GM12878 (cell line): ENCODE measurements around the gene PKP2. TPM values are rescaled to one million over a fixed set of nuclear protein-coding genes. Genes with fewer than 3 reads are reported as not detected.

Experiments used
- ATAC-seq: fragments of 200-7000 bp; cut with Tn5 transposase; 3 replicates; pipeline ENCODE4 v1.9.1; 2020; ENCODE audit warnings: mild to moderate bottlenecking, moderate library complexity
- BruUV-seq: library from RNA; stranded (reverse); fragments of 400-500 nt; replicated peaks from 2 replicates; lab custom pipeline; 2021; lab: Mats Ljungman, UMichigan
- CTCF ChIA-PET: fragments of 300-600 bp; sonication (Branson Sonifier 250); formaldehyde crosslinking; extraction: SDS; loops from one replicate; lab custom pipeline; 2021; ENCODE audit warnings: inconsistent platforms; lab: Yijun Ruan, JAX
- POLR2A ChIA-PET: fragments of 350-600 bp; formaldehyde crosslinking; extraction: SDS; loops from one replicate; lab custom pipeline; 2021; ENCODE audit warnings: inconsistent platforms; lab: Charles Lee
- RAD21 ChIA-PET: fragments of 300-600 bp; sonication (Branson Sonifier 250); formaldehyde crosslinking; loops from one replicate; lab custom pipeline; 2023; ENCODE audit warnings: antibody characterized with exemption; ENCODE audit not compliant: unreplicated experiment; lab: Charles Lee
- SMC1A ChIA-PET: fragments of 300-600 bp; sonication (Branson Sonifier 250); formaldehyde crosslinking; loops from one replicate; lab custom pipeline; 2023; ENCODE audit not compliant: unreplicated experiment, uncharacterized antibody; lab: Charles Lee
- DNase-seq: peaks from one replicate; pipeline ENCODE4 v3.0.0-alpha.2; 2011; ENCODE audit warnings: low read depth, low spot score
- FAIRE-seq: peaks from 3 replicates; lab custom pipeline; 2011; peaks lifted over from hg19 to GRCh38; lab: Jason Lieb, UNC
- H2AFZ ChIP-seq: 2 replicates; pipeline ENCODE4 v1.6.0; 2011; ENCODE audit warnings: low read depth, low read length, control low read depth; ENCODE audit not compliant: control insufficient read depth
- H3K27ac ChIP-seq: 2 replicates; pipeline ENCODE4 v1.5.1; 2011; ENCODE audit warnings: control low read depth; ENCODE audit not compliant: control insufficient read depth, insufficient read depth
- H3K27me3 ChIP-seq, 2 experiments: replicated peaks in 1 of 2; 2 replicates each; pipeline versions ENCODE4 v1.6.0 to v1.6.1; 2011; ENCODE audit warnings: low read length in 1 of 2; ENCODE audit not compliant: control insufficient read depth in 2 of 2, insufficient read depth in 2 of 2
- H3K36me3 ChIP-seq, 2 experiments: 2 replicates each; pipeline ENCODE4 v1.5.1; 2011; ENCODE audit warnings: low read length in 1 of 2; ENCODE audit not compliant: control insufficient read depth in 2 of 2, insufficient read depth in 2 of 2
- H3K4me1 ChIP-seq: 2 replicates; pipeline ENCODE4 v1.6.1; 2011; ENCODE audit warnings: mild to moderate bottlenecking, low read length, moderate library complexity, mixed read lengths; ENCODE audit not compliant: control insufficient read depth, insufficient read depth
- H3K4me2 ChIP-seq: 2 replicates; pipeline ENCODE4 v1.6.0; 2011; ENCODE audit warnings: control low read depth; ENCODE audit not compliant: control insufficient read depth, insufficient read depth
- H3K4me3 ChIP-seq: fragments of 200-600 bp; sonication (generic); 2 replicates; pipeline ENCODE4 v1.5.1; 2016
- H3K79me2 ChIP-seq: 2 replicates; pipeline ENCODE4 v1.6.0; 2011; ENCODE audit warnings: low read length; ENCODE audit not compliant: control insufficient read depth, insufficient read depth
- H3K9ac ChIP-seq: 2 replicates; pipeline ENCODE4 v1.8.0; 2011; ENCODE audit warnings: low read length, control low read depth, mixed read lengths; ENCODE audit not compliant: control insufficient read depth, insufficient read depth
- H3K9me3 ChIP-seq: replicated peaks from 3 replicates; pipeline ENCODE4 v1.5.1; 2011; ENCODE audit warnings: mild to moderate bottlenecking, low read length; ENCODE audit not compliant: control insufficient read depth, insufficient read depth
- H4K20me1 ChIP-seq: 2 replicates; pipeline ENCODE4 v1.6.0; 2011; ENCODE audit not compliant: control insufficient read depth, insufficient read depth
- CBFB ChIP-seq: IDR thresholded peaks from 2 replicates; pipeline ENCODE4 v1.6.1; 2016; ENCODE audit warnings: antibody characterized with exemption, low read depth
- CHD2 ChIP-seq: IDR thresholded peaks from 2 replicates; pipeline ENCODE4 v1.6.1; 2011; ENCODE audit warnings: low read depth, low read length, improper control_type of control experiment, borderline replicate concordance
- MLLT1 ChIP-seq: fragments of 450-650 bp; IDR thresholded peaks from 2 replicates; pipeline ENCODE4 v1.6.1; 2016; ENCODE audit warnings: mild to moderate bottlenecking
- NRF1 ChIP-seq: conservative IDR thresholded peaks from 2 replicates; pipeline ENCODE4 v1.6.1; 2011; ENCODE audit warnings: mild to moderate bottlenecking, low read depth, low read length, improper control_type of control experiment
- PBX3 ChIP-seq: IDR thresholded peaks from 2 replicates; pipeline ENCODE4 v1.6.1; 2011; ENCODE audit warnings: mild to moderate bottlenecking, low read depth, low read length, moderate library complexity; ENCODE audit not compliant: insufficient replicate concordance
- POLR2A ChIP-seq: IDR thresholded peaks from 2 replicates; pipeline ENCODE4 v1.6.1; 2011; ENCODE audit warnings: low read depth, mild to moderate bottlenecking, low read length
- RBBP5 ChIP-seq: fragments of 200-600 bp; sonication (generic); conservative IDR thresholded peaks from 2 replicates; pipeline ENCODE4 v1.6.1; 2016
- RELB ChIP-seq: fragments of 450-650 bp; IDR thresholded peaks from 2 replicates; pipeline ENCODE4 v1.6.1; 2017; ENCODE audit warnings: low read depth, mild to moderate bottlenecking, moderate library complexity
- STAT1 ChIP-seq: fragments of 450-650 bp; conservative IDR thresholded peaks from 2 replicates; pipeline ENCODE4 v1.6.1; 2014; ENCODE audit warnings: antibody characterized with exemption, mild to moderate bottlenecking
- YBX1 ChIP-seq: fragments of 450-650 bp; IDR thresholded peaks from 2 replicates; pipeline ENCODE4 v1.6.1; 2016; ENCODE audit warnings: antibody characterized with exemption
- ZBTB40 ChIP-seq: fragments of 450-650 bp; IDR thresholded peaks from 2 replicates; pipeline ENCODE4 v1.6.1; 2016; ENCODE audit warnings: mild to moderate bottlenecking, moderate library complexity, borderline replicate concordance
- ZNF207 ChIP-seq: fragments of 450-650 bp; IDR thresholded peaks from 2 replicates; pipeline ENCODE4 v1.6.1; 2014; ENCODE audit warnings: antibody characterized with exemption, mild to moderate bottlenecking, borderline replicate concordance
- WGBS: methylation state at CpG from one replicate; pipeline ENCODE4 v1.1.6; 2016; ENCODE audit warnings: low lambda C conversion rate; ENCODE audit not compliant: insufficient replicate concordance, insufficient coverage; ENCODE audit errors: missing lambda C conversion rate; 5-methylcytosine and 5-hydroxymethylcytosine counted together
- in situ Hi-C: fragments of 300-500 bp; cut with MboI; formaldehyde crosslinking; loops from 9 replicates; pipeline ENCODE4 v1.14.3; 2018; ENCODE audit warnings: mixed read lengths
- intact Hi-C: fragments of 100-400 bp; cut with micrococcal nuclease; formaldehyde crosslinking; loops from one replicate; pipeline ENCODE4 v1.14.2; 2022; ENCODE audit not compliant: unreplicated experiment
- polyA plus RNA-seq, 11 experiments: library from polyadenylated mRNA; depleted of rRNA in 4 of 11; unstranded in 6 of 11; stranded (reverse) in 5 of 11; fragments of >200 nt; fragmentation: Nextera tagmentation in 4 of 11; fragmentation: Illumina TruSeq in 1 of 11; extraction: Ambion mirVana in 4 of 11; extraction: Trizol in 1 of 11; gene quantifications; 1 replicate in 1 of 11; 2 replicates in 10 of 11; pipeline versions ENCODE4 v1.2.1 to v1.2.3, GENCODE V29; 2011 to 2016; ENCODE audit warnings: inconsistent platforms in 2 of 11, missing spikeins in 2 of 11, low read depth in 1 of 11
- total RNA-seq, 4 experiments: library from RNA; depleted of rRNA in 3 of 4; stranded (reverse); fragments of >200 nt in 3 of 4; fragmentation: Illumina TruSeq in 1 of 4; extraction: Trizol in 1 of 4; gene quantifications; 2 replicates each; pipeline versions ENCODE4 v1.2.1 to v1.2.3, GENCODE V29; 2013 to 2021

The PKP2 gene
- total and polyA plus RNA-seq, 10 of the 15 experiments (the other 5 are each of a cell fraction or from before 2014, with no cell fraction given) = 0.02 to 4.1 (median 0.07) TPM; not detected in 4

GRCh38 chr12:32837974-32838373 lies 58.6 kb downstream of the PKP2 start (continued):
- no peak for TF ChIP-seq PBX3
- no peak for TF ChIP-seq CBFB
- no peak for TF ChIP-seq YBX1
- no peak for TF ChIP-seq RBBP5

- DNase-seq (no peak), FAIRE-seq (no peak), ATAC-seq (no peak)
- ChIA-PET SMC1A (no interaction called here), POLR2A (no interaction called here), CTCF (no interaction called here), RAD21 (no interaction called here)
- Histone ChIP-seq H3K4me1 (no peaks in the 10 kb centered on the region), H3K27me3 (no peaks in the 10 kb centered on the region), H3K9ac (no peak overlapping the region), H3K36me3 (no peaks in the 10 kb centered on the region), H2AFZ (no peak overlapping the region), H3K4me2 (no peak overlapping the region), H3K27ac (no peak overlapping the region), H3K9me3 (no peaks in the 10 kb centered on the region), H4K20me1 (no peaks in the 10 kb centered on the region), H3K79me2 (no peaks in the 10 kb centered on the region), H3K4me3 (no peak overlapping the region)
- 14% methylated on average over 3 of the region's 3 CpGs for WGBS
- BruUV-seq = no TSS peak
- intact Hi-C loops = no loop called here
- in situ Hi-C loops = no loop called here
- no peak for TF ChIP-seq NRF1
- no peak for TF ChIP-seq ZNF207
- TF ChIP-seq STAT1 = no peak
- TF ChIP-seq MLLT1 = no peak
- no peak for TF ChIP-seq CHD2
- TF ChIP-seq ZBTB40 = no peak
- TF ChIP-seq POLR2A = no peak
- no peak for TF ChIP-seq RELB
These were observed 59.9 kb downstream of the PKP2 start for GRCh38 chr12:32836710-32837109.
